ENCODE results near the gene SULT1C4.

DNA sequence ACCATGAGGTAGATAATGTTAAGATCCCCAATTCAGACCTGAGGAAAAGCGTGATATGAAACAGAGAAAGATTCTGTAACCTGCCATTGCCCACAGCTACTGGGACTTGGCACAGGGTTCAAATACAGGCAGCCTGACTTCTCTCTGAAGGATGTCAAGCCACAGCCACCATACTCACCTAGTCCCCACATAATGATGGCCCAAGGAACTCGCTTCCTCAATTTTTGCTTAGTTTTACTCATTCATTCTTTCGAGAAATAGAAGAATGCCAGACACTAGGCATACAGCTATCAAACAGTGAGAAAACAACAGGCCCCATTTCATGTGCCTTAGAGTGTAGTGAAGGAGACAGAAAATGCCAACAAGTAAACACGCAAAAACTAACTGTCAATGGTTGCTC is 980 bp upstream of the SULT1C4 start:
- TF ChIP-seq POLR2AphosphoS5 (IDR thresholded peaks at IDR 0.05), result no peak
- TF ChIP-seq, protein P1, sequence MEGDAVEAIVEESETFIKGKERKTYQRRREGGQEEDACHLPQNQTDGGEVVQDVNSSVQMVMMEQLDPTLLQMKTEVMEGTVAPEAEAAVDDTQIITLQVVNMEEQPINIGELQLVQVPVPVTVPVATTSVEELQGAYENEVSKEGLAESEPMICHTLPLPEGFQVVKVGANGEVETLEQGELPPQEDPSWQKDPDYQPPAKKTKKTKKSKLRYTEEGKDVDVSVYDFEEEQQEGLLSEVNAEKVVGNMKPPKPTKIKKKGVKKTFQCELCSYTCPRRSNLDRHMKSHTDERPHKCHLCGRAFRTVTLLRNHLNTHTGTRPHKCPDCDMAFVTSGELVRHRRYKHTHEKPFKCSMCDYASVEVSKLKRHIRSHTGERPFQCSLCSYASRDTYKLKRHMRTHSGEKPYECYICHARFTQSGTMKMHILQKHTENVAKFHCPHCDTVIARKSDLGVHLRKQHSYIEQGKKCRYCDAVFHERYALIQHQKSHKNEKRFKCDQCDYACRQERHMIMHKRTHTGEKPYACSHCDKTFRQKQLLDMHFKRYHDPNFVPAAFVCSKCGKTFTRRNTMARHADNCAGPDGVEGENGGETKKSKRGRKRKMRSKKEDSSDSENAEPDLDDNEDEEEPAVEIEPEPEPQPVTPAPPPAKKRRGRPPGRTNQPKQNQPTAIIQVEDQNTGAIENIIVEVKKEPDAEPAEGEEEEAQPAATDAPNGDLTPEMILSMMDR (IDR thresholded peaks at IDR 0.05), result no peak
